DND-41 (cell line): Measurements from ENCODE around the gene SNRPN.

Experiments
- ATAC-seq: fragments of 200-7000 bp; cut with Tn5 transposase; 3 replicates; pipeline ENCODE4 v1.9.1; 2021; ENCODE audit warnings: low read depth; ENCODE audit not compliant: insufficient read depth
- DNase-seq: peaks from one replicate; pipeline ENCODE4 v3.0.0-alpha.2; 2020
- H2AFZ ChIP-seq: 2 replicates; pipeline ENCODE4 v1.6.0; 2012; ENCODE audit warnings: low read depth, low read length
- H3K27ac ChIP-seq: 2 replicates; pipeline ENCODE4 v1.5.1; 2012; ENCODE audit warnings: low read length, inconsistent platforms
- H3K27me3 ChIP-seq: fragments of 200-600 bp; sonication (generic); 2 replicates; pipeline ENCODE4 v1.6.0; 2012; ENCODE audit warnings: low read length, mild to moderate bottlenecking, inconsistent platforms; ENCODE audit not compliant: insufficient read depth, poor library complexity
- H3K36me3 ChIP-seq: 2 replicates; pipeline ENCODE4 v1.5.1; 2012; ENCODE audit warnings: low read length, inconsistent platforms; ENCODE audit not compliant: insufficient read depth
- H3K4me1 ChIP-seq: 2 replicates; pipeline ENCODE4 v1.5.1; 2012; ENCODE audit warnings: mild to moderate bottlenecking, low read length; ENCODE audit not compliant: insufficient read depth
- H3K4me2 ChIP-seq: 2 replicates; pipeline ENCODE4 v1.6.0; 2012; ENCODE audit warnings: mild to moderate bottlenecking, moderate library complexity, low read length, inconsistent platforms; ENCODE audit not compliant: insufficient read depth
- H3K4me3 ChIP-seq, 2 experiments: fragments of 200-600 bp in 1 of 2; shearing (Covaris generic) in 1 of 2; 2 replicates each; pipeline ENCODE4 v1.5.1; 2012 to 2016; ENCODE audit warnings: inconsistent platforms in 2 of 2, low read length in 2 of 2, mild to moderate bottlenecking in 2 of 2, low read depth in 1 of 2, moderate library complexity in 1 of 2
- H3K79me2 ChIP-seq: 2 replicates; pipeline ENCODE4 v1.6.0; 2012; ENCODE audit warnings: low read length, inconsistent platforms; ENCODE audit not compliant: insufficient read depth
- H3K9ac ChIP-seq: 2 replicates; pipeline ENCODE4 v1.6.0; 2012; ENCODE audit warnings: low read depth, mild to moderate bottlenecking, inconsistent platforms, low read length, moderate library complexity
- H3K9me3 ChIP-seq: 2 replicates; pipeline ENCODE4 v1.5.1; 2012; ENCODE audit warnings: low read length, moderate library complexity, mild to moderate bottlenecking, inconsistent platforms; ENCODE audit not compliant: insufficient read depth, severe bottlenecking
- H4K20me1 ChIP-seq: 2 replicates; pipeline ENCODE4 v1.6.0; 2012; ENCODE audit warnings: low read length; ENCODE audit not compliant: insufficient read depth
- EZH2 ChIP-seq: IDR thresholded peaks from 3 replicates; pipeline ENCODE4 v1.6.1; 2012; ENCODE audit warnings: borderline replicate concordance, low read depth, mild to moderate bottlenecking, moderate library complexity, low read length, inconsistent platforms; ENCODE audit not compliant: severe bottlenecking
- TF ChIP-seq, protein P1 (sequence below): IDR thresholded peaks from 2 replicates; pipeline ENCODE4 v1.5.1; 2012; ENCODE audit warnings: borderline replicate concordance, low read length, moderate library complexity, mild to moderate bottlenecking; ENCODE audit not compliant: poor library complexity, severe bottlenecking; ENCODE audit errors: extremely low read depth

SNRPN gene

DNA sequence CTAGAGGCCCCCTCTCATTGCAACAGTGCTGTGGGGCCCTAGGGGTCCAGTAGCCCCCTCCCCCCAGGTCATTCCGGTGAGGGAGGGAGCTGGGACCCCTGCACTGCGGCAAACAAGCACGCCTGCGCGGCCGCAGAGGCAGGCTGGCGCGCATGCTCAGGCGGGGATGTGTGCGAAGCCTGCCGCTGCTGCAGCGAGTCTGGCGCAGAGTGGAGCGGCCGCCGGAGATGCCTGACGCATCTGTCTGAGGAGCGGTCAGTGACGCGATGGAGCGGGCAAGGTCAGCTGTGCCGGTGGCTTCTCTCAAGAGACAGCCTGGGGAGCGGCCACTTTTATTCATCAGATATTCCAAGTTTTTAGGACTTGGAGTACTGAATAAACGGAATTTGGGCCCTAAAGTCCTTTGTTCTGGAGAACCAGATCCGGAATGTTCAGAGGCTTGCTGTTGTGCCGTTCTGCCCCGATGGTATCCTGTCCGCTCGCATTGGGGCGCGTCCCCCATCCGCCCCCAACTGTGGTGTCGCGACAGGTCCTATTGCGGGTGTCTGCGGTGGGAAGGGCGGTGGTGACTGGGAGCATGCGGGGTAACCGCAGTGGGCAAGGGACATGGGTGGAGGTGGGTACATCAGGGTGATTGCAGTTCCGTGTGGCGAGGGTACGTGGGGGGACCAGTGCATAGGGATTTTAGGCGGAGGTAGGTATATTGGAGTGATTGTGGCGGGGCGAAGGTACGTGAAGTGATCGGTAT, at the start of gene SNRPN, which contains the start of gene SNURF:
Gene SNRPN (plus strand): TSS at position 205 of the 748 bp plus-strand sequence. CDS start 19,467 bp downstream, outside the sequence.
Gene SNURF (plus strand): TSS at position 205 of the 748 bp plus-strand sequence. CDS start 62 bp downstream, at position 267.
- peak within 1 kb of the TSS; percentile 97 for H3K27ac ChIP-seq
- H3K9ac ChIP-seq, result peak within 1 kb of the TSS; percentile 81
- H3K4me3 ChIP-seq, result peak within 1 kb of the TSS; percentile 82 to 94; a peak in 3 of 4 replicates
- H3K27me3 ChIP-seq, result no peaks in the 10 kb centered on the region
- peak; percentile 58 for ATAC-seq
- peaks cover 48% of the 10 kb centered on the region for H3K79me2 ChIP-seq
- TF ChIP-seq EZH2, result no peak
- TF ChIP-seq, protein P1, sequence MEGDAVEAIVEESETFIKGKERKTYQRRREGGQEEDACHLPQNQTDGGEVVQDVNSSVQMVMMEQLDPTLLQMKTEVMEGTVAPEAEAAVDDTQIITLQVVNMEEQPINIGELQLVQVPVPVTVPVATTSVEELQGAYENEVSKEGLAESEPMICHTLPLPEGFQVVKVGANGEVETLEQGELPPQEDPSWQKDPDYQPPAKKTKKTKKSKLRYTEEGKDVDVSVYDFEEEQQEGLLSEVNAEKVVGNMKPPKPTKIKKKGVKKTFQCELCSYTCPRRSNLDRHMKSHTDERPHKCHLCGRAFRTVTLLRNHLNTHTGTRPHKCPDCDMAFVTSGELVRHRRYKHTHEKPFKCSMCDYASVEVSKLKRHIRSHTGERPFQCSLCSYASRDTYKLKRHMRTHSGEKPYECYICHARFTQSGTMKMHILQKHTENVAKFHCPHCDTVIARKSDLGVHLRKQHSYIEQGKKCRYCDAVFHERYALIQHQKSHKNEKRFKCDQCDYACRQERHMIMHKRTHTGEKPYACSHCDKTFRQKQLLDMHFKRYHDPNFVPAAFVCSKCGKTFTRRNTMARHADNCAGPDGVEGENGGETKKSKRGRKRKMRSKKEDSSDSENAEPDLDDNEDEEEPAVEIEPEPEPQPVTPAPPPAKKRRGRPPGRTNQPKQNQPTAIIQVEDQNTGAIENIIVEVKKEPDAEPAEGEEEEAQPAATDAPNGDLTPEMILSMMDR, result no peak
- H3K4me2 ChIP-seq, result peak within 1 kb of the TSS; percentile 68
- H4K20me1 ChIP-seq, result no peaks in the 10 kb centered on the region; the same call in 1 of the 2 replicates
- no peaks in the 10 kb centered on the region; the same call in 1 of the 2 replicates for H3K36me3 ChIP-seq
- H3K9me3 ChIP-seq, result no peaks in the 10 kb centered on the region
- H2AFZ ChIP-seq, result peak within 1 kb of the TSS; percentile 80
- peaks cover 24% of the 10 kb centered on the region for H3K4me1 ChIP-seq
- DNase-seq, result peak; percentile 72

DNA sequence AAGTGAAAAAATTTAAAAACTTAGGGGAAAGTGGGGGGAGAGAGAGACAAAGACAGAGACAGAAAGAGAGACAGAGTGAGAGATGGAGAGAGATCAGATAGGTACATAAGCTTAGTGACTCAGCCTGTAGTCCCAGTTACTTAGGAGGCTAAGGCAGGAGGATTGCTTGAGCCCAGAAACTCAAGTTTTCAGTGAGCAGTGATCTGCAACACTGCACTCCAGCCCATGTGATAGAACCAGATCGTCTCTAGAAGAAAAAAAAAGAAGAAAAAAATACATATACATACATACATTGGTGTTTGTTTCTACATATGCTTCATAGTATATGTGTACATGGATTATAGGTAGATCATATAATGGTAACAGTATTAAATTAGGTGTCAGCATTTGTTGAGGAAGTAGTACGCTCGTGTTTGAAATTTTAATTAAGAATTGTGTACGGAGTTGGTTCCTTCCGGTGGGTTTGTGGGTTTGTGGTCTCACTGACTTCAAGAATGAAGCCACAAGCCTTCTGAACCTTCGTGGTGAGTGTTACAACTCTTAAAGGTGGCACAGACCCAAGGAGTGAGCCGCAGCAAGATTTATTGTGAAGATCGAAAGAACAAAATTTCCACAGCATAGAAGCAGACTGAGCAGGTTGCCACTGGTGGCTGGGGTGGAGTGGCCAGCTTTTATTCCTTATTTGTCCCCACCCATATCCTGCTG, 38.3 kb upstream of the SNRPN start:
- H3K79me2 ChIP-seq, result no peaks in the 10 kb centered on the region
- peaks cover 20% of the 10 kb centered on the region for H3K4me1 ChIP-seq
- no peak overlapping the region for H2AFZ ChIP-seq
- H3K9ac ChIP-seq, result no peak overlapping the region
- H3K27ac ChIP-seq, result no peak overlapping the region
- no peaks in the 10 kb centered on the region for H3K36me3 ChIP-seq
- no peak overlapping the region for H3K4me3 ChIP-seq
- DNase-seq (peak; percentile 82), ATAC-seq (peak; percentile 91)
- peaks cover 22% of the 10 kb centered on the region for H3K27me3 ChIP-seq
- TF ChIP-seq EZH2, result no peak
- TF ChIP-seq, protein P1, result no peak
- peaks cover 4% of the 10 kb centered on the region for H3K9me3 ChIP-seq
- peak overlapping the region; percentile 17 for H3K4me2 ChIP-seq
- 0 out of 2 replicates have a peak, but pooled peaks cover 8% of the 10 kb centered on the region for H4K20me1 ChIP-seq

DNA sequence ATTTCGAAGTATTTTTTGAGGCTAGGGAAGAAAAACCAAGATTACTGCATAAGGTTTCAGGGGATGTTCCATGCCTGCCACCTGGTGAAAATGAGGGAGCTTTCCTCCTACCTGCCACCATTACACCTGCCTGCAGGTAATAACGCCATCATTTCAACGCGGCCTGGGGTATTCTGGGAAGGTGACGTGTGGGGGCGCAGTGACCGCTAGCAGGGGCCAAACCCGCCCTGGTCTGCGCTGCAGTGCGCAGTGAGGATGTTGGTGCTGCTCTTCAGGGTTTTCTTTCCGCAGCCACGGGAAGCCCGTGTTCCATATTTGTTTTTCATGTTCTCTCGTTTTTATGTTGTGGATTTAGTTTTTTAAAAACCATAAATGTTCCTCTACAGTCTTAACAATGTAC, 37.4 kb upstream of the SNRPN start:
- no peaks in the 10 kb centered on the region for H3K36me3 ChIP-seq
- H3K27ac ChIP-seq, result no peak overlapping the region
- peaks cover 23% of the 10 kb centered on the region for H3K27me3 ChIP-seq
- H3K4me3 ChIP-seq, result no peak overlapping the region
- no peak overlapping the region for H2AFZ ChIP-seq
- peaks cover 20% of the 10 kb centered on the region for H3K4me1 ChIP-seq
- H3K79me2 ChIP-seq, result no peaks in the 10 kb centered on the region
- H3K9me3 ChIP-seq, result peaks cover 4% of the 10 kb centered on the region
- no peak for DNase-seq
- TF ChIP-seq, protein P1, result no peak
- TF ChIP-seq EZH2, result no peak
- ATAC-seq, result no peak
- 0 out of 2 replicates have a peak overlapping the region, but pooled peaks have one; percentile 17 for H3K4me2 ChIP-seq
- H3K9ac ChIP-seq, result no peak overlapping the region
- 0 out of 2 replicates have a peak, but pooled peaks cover 5% of the 10 kb centered on the region for H4K20me1 ChIP-seq
